ENCODE data around the gene PTPRF. TPM values are rescaled to one million over a fixed set of nuclear protein-coding genes. Genes with fewer than 3 reads are reported as not detected.
A peak's percentile ranks its signal among the peaks of the same experiment; 100 is the strongest.

PTPRF gene
- total and polyA plus RNA-seq, 8 donors, result 123 to 279 (median 195) TPM

GRCh38 chr1:43622901-43623780, 92.5 kb downstream of the PTPRF start:
- peak in 1 of 4 donors; percentile 63 for DNase-seq

GRCh38 chr1:43625063-43625780, 94.5 kb downstream of the PTPRF start:
- ATAC-seq, result no peak
- no peaks in the 10 kb centered on the region for H3K27me3 ChIP-seq
- no peaks in the 10 kb centered on the region for H3K4me1 ChIP-seq
- H3K9me3 ChIP-seq, result no peaks in the 10 kb centered on the region
- peaks cover 0 to 19% of the 10 kb centered on the region in 2 donors for H3K36me3 ChIP-seq
- no peak overlapping the region for H3K4me3 ChIP-seq
- intact Hi-C loops (cut with DNase I), result no loop called here
- peak in 1 of 4 donors; percentile 63 for DNase-seq
- TF ChIP-seq CTCF (IDR thresholded peaks at IDR 0.05), result no peak
- H3K27ac ChIP-seq, result no peak overlapping the region

More at GRCh38 chr1:43622901-43623780, 92.5 kb downstream of the PTPRF start:
- no peaks in the 10 kb centered on the region for H3K27me3 ChIP-seq
- ATAC-seq, result no peak
- H3K4me3 ChIP-seq, result no peak overlapping the region
- no peaks in the 10 kb centered on the region for H3K9me3 ChIP-seq
- no peak overlapping the region for H3K27ac ChIP-seq
- H3K36me3 ChIP-seq, result peaks cover 0 to 38% of the 10 kb centered on the region in 2 donors
- no peak for TF ChIP-seq CTCF (IDR thresholded peaks at IDR 0.05)
- intact Hi-C loops (cut with DNase I), result no loop called here
- H3K4me1 ChIP-seq, result no peaks in the 10 kb centered on the region

GRCh38 chr1:43632135-43632670, 101.5 kb downstream of the PTPRF start:
- Histone ChIP-seq H3K27me3 (no peaks in the 10 kb centered on the region), H3K36me3 (no peaks in the 10 kb centered on the region), H3K4me1 (no peaks in the 10 kb centered on the region), H3K9me3 (no peaks in the 10 kb centered on the region), H3K27ac (no peak overlapping the region), H3K4me3 (no peak overlapping the region)
- no peak for TF ChIP-seq CTCF (IDR thresholded peaks at IDR 0.05)
- ATAC-seq (peak; percentile 89), DNase-seq (peak in 1 of 4 donors; percentile 50)
- intact Hi-C loops (cut with DNase I), result no loop called here

DNA sequence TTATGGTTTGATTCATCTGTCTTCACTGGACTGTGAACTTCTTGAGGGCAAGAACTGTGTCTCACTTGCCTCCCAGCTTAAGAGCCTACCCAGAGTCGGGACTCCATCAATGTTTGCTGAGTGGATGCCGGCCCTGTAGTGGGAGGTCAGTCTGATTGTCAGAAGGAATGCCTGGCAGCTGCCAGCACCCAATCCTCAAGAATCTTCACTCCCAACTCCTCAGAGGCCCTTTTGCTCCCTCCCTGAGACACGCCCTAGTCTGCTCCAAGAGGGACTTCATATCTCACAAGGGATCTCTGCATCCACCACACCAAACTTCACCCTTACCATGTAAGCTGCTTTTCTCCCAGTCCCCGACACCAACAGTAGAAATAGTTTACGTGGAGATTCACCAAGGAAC, 104.0 kb downstream of the PTPRF start:
- H3K36me3 ChIP-seq, result no peaks in the 10 kb centered on the region
- peak; percentile 45 for ATAC-seq
- H3K9me3 ChIP-seq, result no peaks in the 10 kb centered on the region
- intact Hi-C loops (cut with DNase I), result no loop called here
- H3K27me3 ChIP-seq, result no peaks in the 10 kb centered on the region
- H3K4me1 ChIP-seq, result no peaks in the 10 kb centered on the region
- H3K27ac ChIP-seq, result no peak overlapping the region
- DNase-seq, result no peak
- H3K4me3 ChIP-seq, result no peak overlapping the region
- TF ChIP-seq CTCF (IDR thresholded peaks at IDR 0.05), result no peak

Measured in left lung (tissue), 10 donors.